IPS-15b (cell line): ENCODE results near the gene STXBP4.

Experiments used
- H3K27me3 ChIP-seq: one replicate; pipeline ENCODE4 v1.6.1; 2013; ENCODE audit warnings: low read length; ENCODE audit not compliant: control insufficient read depth, insufficient read depth
- H3K36me3 ChIP-seq: one replicate; pipeline ENCODE4 v1.6.1; 2013; ENCODE audit warnings: low read length; ENCODE audit not compliant: control insufficient read depth, insufficient read depth
- H3K4me1 ChIP-seq: one replicate; pipeline ENCODE4 v1.6.1; 2013; ENCODE audit warnings: mild to moderate bottlenecking, low read length; ENCODE audit not compliant: control insufficient read depth, insufficient read depth
- H3K4me3 ChIP-seq: one replicate; pipeline ENCODE4 v1.5.1; 2013; ENCODE audit warnings: low read depth, low read length
- H3K9ac ChIP-seq: one replicate; pipeline ENCODE4 v1.6.1; 2013; ENCODE audit warnings: low read depth, mild to moderate bottlenecking, low read length
- H3K9me3 ChIP-seq: one replicate; pipeline ENCODE4 v1.6.1; 2013; ENCODE audit warnings: mild to moderate bottlenecking, low read length; ENCODE audit not compliant: control insufficient read depth, insufficient read depth

Gene STXBP4

GRCh38 chr17:55133583-55133982 is 165.0 kb downstream of the STXBP4 start:
- Histone ChIP-seq H3K4me3 (no peak overlapping the region), H3K9ac (no peak overlapping the region), H3K36me3 (no peaks in the 10 kb centered on the region), H3K4me1 (no peaks in the 10 kb centered on the region), H3K9me3 (no peaks in the 10 kb centered on the region), H3K27me3 (no peaks in the 10 kb centered on the region)

GRCh38 chr17:55134486-55135157 is 166.1 kb downstream of the STXBP4 start:
- no peaks in the 10 kb centered on the region for H3K36me3 ChIP-seq
- no peak overlapping the region for H3K4me3 ChIP-seq
- no peaks in the 10 kb centered on the region for H3K9me3 ChIP-seq
- no peak overlapping the region for H3K9ac ChIP-seq
- no peaks in the 10 kb centered on the region for H3K4me1 ChIP-seq
- H3K27me3 ChIP-seq = no peaks in the 10 kb centered on the region

GRCh38 chr17:55140809-55141208 is 172.2 kb downstream of the STXBP4 start:
- Histone ChIP-seq H3K9ac (no peak overlapping the region), H3K9me3 (no peaks in the 10 kb centered on the region), H3K27me3 (no peaks in the 10 kb centered on the region), H3K4me3 (no peak overlapping the region), H3K36me3 (no peaks in the 10 kb centered on the region), H3K4me1 (peaks cover 5% of the 10 kb centered on the region)

GRCh38 chr17:55144518-55144917 is 176.0 kb downstream of the STXBP4 start:
- H3K4me1 ChIP-seq = peaks cover 5% of the 10 kb centered on the region
- no peaks in the 10 kb centered on the region for H3K36me3 ChIP-seq
- H3K9me3 ChIP-seq = no peaks in the 10 kb centered on the region
- H3K9ac ChIP-seq = no peak overlapping the region
- no peaks in the 10 kb centered on the region for H3K27me3 ChIP-seq
- no peak overlapping the region for H3K4me3 ChIP-seq

- no peaks in the 10 kb centered on the region for H3K4me1 ChIP-seq
- no peaks in the 10 kb centered on the region for H3K36me3 ChIP-seq
- H3K9me3 ChIP-seq = no peaks in the 10 kb centered on the region
- no peak overlapping the region for H3K9ac ChIP-seq
- no peaks in the 10 kb centered on the region for H3K27me3 ChIP-seq
- H3K4me3 ChIP-seq = no peak overlapping the region
Measured at GRCh38 chr17:55149485-55149884, 180.9 kb downstream of the STXBP4 start.

- Histone ChIP-seq H3K9me3 (no peaks in the 10 kb centered on the region), H3K4me3 (no peak overlapping the region), H3K27me3 (no peaks in the 10 kb centered on the region), H3K4me1 (no peaks in the 10 kb centered on the region), H3K36me3 (no peaks in the 10 kb centered on the region), H3K9ac (no peak overlapping the region)
Measured at GRCh38 chr17:55152236-55152635, 183.7 kb downstream of the STXBP4 start.

GRCh38 chr17:55154101-55154500 is 185.5 kb downstream of the STXBP4 start:
- H3K4me1 ChIP-seq = no peaks in the 10 kb centered on the region
- H3K36me3 ChIP-seq = no peaks in the 10 kb centered on the region
- no peak overlapping the region for H3K4me3 ChIP-seq
- no peaks in the 10 kb centered on the region for H3K27me3 ChIP-seq
- H3K9me3 ChIP-seq = no peaks in the 10 kb centered on the region
- no peak overlapping the region for H3K9ac ChIP-seq

- no peak overlapping the region for H3K4me3 ChIP-seq
- H3K9me3 ChIP-seq = no peaks in the 10 kb centered on the region
- H3K27me3 ChIP-seq = no peaks in the 10 kb centered on the region
- H3K9ac ChIP-seq = no peak overlapping the region
- H3K36me3 ChIP-seq = no peaks in the 10 kb centered on the region
- no peaks in the 10 kb centered on the region for H3K4me1 ChIP-seq
Measured at GRCh38 chr17:55155856-55156560, 187.4 kb downstream of the STXBP4 start.

GRCh38 chr17:55157165-55157564 is 188.6 kb downstream of the STXBP4 start:
- Histone ChIP-seq H3K4me3 (no peak overlapping the region), H3K36me3 (no peaks in the 10 kb centered on the region), H3K4me1 (no peaks in the 10 kb centered on the region), H3K9me3 (no peaks in the 10 kb centered on the region), H3K27me3 (no peaks in the 10 kb centered on the region), H3K9ac (no peak overlapping the region)

GRCh38 chr17:55158439-55158838 is 189.9 kb downstream of the STXBP4 start:
- H3K27me3 ChIP-seq = no peaks in the 10 kb centered on the region
- H3K36me3 ChIP-seq = no peaks in the 10 kb centered on the region
- H3K9me3 ChIP-seq = no peaks in the 10 kb centered on the region
- no peaks in the 10 kb centered on the region for H3K4me1 ChIP-seq
- H3K4me3 ChIP-seq = no peak overlapping the region
- H3K9ac ChIP-seq = no peak overlapping the region

GRCh38 chr17:55159251-55159650 is 190.7 kb downstream of the STXBP4 start:
- H3K4me3 ChIP-seq = no peak overlapping the region
- H3K36me3 ChIP-seq = no peaks in the 10 kb centered on the region
- no peaks in the 10 kb centered on the region for H3K9me3 ChIP-seq
- H3K9ac ChIP-seq = no peak overlapping the region
- H3K4me1 ChIP-seq = no peaks in the 10 kb centered on the region
- H3K27me3 ChIP-seq = no peaks in the 10 kb centered on the region

GRCh38 chr17:55160501-55160900 is 191.9 kb downstream of the STXBP4 start:
- H3K4me3 ChIP-seq = no peak overlapping the region
- no peaks in the 10 kb centered on the region for H3K27me3 ChIP-seq
- H3K4me1 ChIP-seq = no peaks in the 10 kb centered on the region
- H3K36me3 ChIP-seq = no peaks in the 10 kb centered on the region
- H3K9me3 ChIP-seq = no peaks in the 10 kb centered on the region
- H3K9ac ChIP-seq = no peak overlapping the region
